Measurements from ENCODE around the gene DNAJC7. TPM values are rescaled to one million over a fixed set of nuclear protein-coding genes. Genes with fewer than 3 reads are reported as not detected.

DNAJC7 gene
- total RNA-seq, 1 donor from 2014 or later, result 103 TPM

GRCh38 chr17:41928693-41929251 lies 88.5 kb downstream of the DNAJC7 start:
- intact Hi-C loops (cut with micrococcal nuclease), result no loop called here

Other genes with a start within 250 kb of the DNAJC7 start
- 0.10 and 0.20 TPM in 2 replicates for gene JUP, start 230.7 kb downstream of the DNAJC7 start, total RNA-seq
- 3.4 TPM in 2 replicates for gene P3H4, start 205.5 kb downstream of the DNAJC7 start, total RNA-seq
- gene FKBP10, start 204.4 kb downstream of the DNAJC7 start, total RNA-seq, result 0.51 TPM in 1 of 2 replicates, not detected in the other
- 24.3 and 24.9 TPM in 2 replicates for gene NT5C3B, start 181.2 kb downstream of the DNAJC7 start, total RNA-seq
- not detected in 2 replicates for gene KLHL10, start 179.6 kb downstream of the DNAJC7 start, total RNA-seq
- gene KLHL11, start 152.0 kb downstream of the DNAJC7 start, total RNA-seq, result 15.5 TPM in 2 replicates
- 159 and 165 TPM in 2 replicates for gene ACLY, start 98.5 kb downstream of the DNAJC7 start, total RNA-seq
- 0.47 and 0.49 TPM in 2 replicates for gene ODAD4, start 86.8 kb downstream of the DNAJC7 start, total RNA-seq
- 98.4 and 99.3 TPM in 2 replicates for gene CNP, start 50.6 kb downstream of the DNAJC7 start, total RNA-seq
- gene NKIRAS2, start 2.7 kb upstream of the DNAJC7 start, total RNA-seq, result 29.1 and 29.4 TPM in 2 replicates
- gene C17orf113, start 33.2 kb upstream of the DNAJC7 start, total RNA-seq, result 0.10 TPM in 2 replicates
- gene ZNF385C, start 81.0 kb upstream of the DNAJC7 start, total RNA-seq, result not detected in 2 replicates
- 76.9 and 80.6 TPM in 2 replicates for gene DHX58, start 95.3 kb upstream of the DNAJC7 start, total RNA-seq
- 38.1 and 38.9 TPM in 2 replicates for gene KAT2A, start 103.9 kb upstream of the DNAJC7 start, total RNA-seq
- not detected in 2 replicates for gene HSPB9, start 105.4 kb upstream of the DNAJC7 start, total RNA-seq
- gene RAB5C, start 137.6 kb upstream of the DNAJC7 start, total RNA-seq, result 99.0 and 107 TPM in 2 replicates
- gene KCNH4, start 163.7 kb upstream of the DNAJC7 start, total RNA-seq, result 0.41 and 0.59 TPM in 2 replicates
- gene HCRT, start 168.0 kb upstream of the DNAJC7 start, total RNA-seq, result 0.39 TPM in 1 of 2 replicates, not detected in the other
- 16.3 and 17.2 TPM in 2 replicates for gene GHDC, start 177.1 kb upstream of the DNAJC7 start, total RNA-seq

Data from T-helper 1 cell treated with Interleukin-12 subunit alpha and Interleukin-12 subunit beta and Interleukin-4 antibody, amounts not matched to agents 30 ng/mL and 1 ng/mL, for 36 hours (primary cell).